HG02610 (cell line): ENCODE data around the gene IL19.
"Not testable (repeated sequence)": the region's sequence is repeated elsewhere in the genome, so short reads cannot be mapped to it uniquely, and the experiment has no call there.

Source experiments
- ATAC-seq: cut with Tn5 transposase; IDR thresholded peaks from one replicate; pipeline ENCODE4 v1.9.1; 2021; ENCODE audit warnings: mild to moderate bottlenecking, moderate library complexity; ENCODE audit not compliant: unreplicated experiment

Gene IL19

GRCh38 chr1:206772243-206772937 is 1.8 kb downstream of the IL19 start, which contains the start of gene IL10:
Gene IL10 (minus strand): TSS chr1:206772494. CDS start chr1:206772435, 59 bp downstream.
- no peak for ATAC-seq

GRCh38 chr1:206774093-206774492 is 3.5 kb downstream of the IL19 start:
- no peak for ATAC-seq

GRCh38 chr1:206776229-206776628 is 5.7 kb downstream of the IL19 start:
- no peak for ATAC-seq

- ATAC-seq: no peak
Measured at GRCh38 chr1:206778031-206778430, 7.5 kb downstream of the IL19 start.

- not testable (repeated sequence) for ATAC-seq
Measured at GRCh38 chr1:206778911-206779310, 8.3 kb downstream of the IL19 start.

- ATAC-seq: no peak
Measured at GRCh38 chr1:206779638-206780037, 9.1 kb downstream of the IL19 start.

- ATAC-seq: peak; percentile 47
Measured at GRCh38 chr1:206782448-206782847, 11.9 kb downstream of the IL19 start.

- no peak for ATAC-seq
Measured at GRCh38 chr1:206783506-206783905, 12.9 kb downstream of the IL19 start.

- peak; percentile 54 for ATAC-seq
Measured at GRCh38 chr1:206784471-206784903, 13.9 kb downstream of the IL19 start.

- ATAC-seq: no peak
Measured at GRCh38 chr1:206785182-206785765, 14.7 kb downstream of the IL19 start.

GRCh38 chr1:206786212-206786886 is 15.8 kb downstream of the IL19 start:
- peak; percentile 41 for ATAC-seq

GRCh38 chr1:206787891-206788290 is 17.3 kb downstream of the IL19 start:
- ATAC-seq: no peak

GRCh38 chr1:206788487-206789050 is 18.0 kb downstream of the IL19 start:
- no peak for ATAC-seq

- ATAC-seq: no peak
Measured at GRCh38 chr1:206790502-206791250, 20.1 kb downstream of the IL19 start.

- peak; percentile 68 for ATAC-seq
Measured at GRCh38 chr1:206792939-206793607, 22.5 kb downstream of the IL19 start.

- no peak for ATAC-seq
Measured at GRCh38 chr1:206793620-206794019, 23.0 kb downstream of the IL19 start.

- no peak for ATAC-seq
Measured at GRCh38 chr1:206794294-206794908, 23.8 kb downstream of the IL19 start.

- ATAC-seq: no peak
Measured at GRCh38 chr1:206796116-206796515, 25.5 kb downstream of the IL19 start.

- ATAC-seq: no peak
Measured at GRCh38 chr1:206796981-206797402, 26.4 kb downstream of the IL19 start.
